Measurements from ENCODE around the gene DNAJB5.

DNAJB5 gene

GRCh38 chr9:34992376-34992951 lies 2.9 kb downstream of the DNAJB5 start:
- H3K9me3 Mint-ChIP-seq: no peaks in the 10 kb centered on the region
- peaks cover 6% of the 10 kb centered on the region for H3K36me3 Mint-ChIP-seq (ENCODE audit: low read depth)
- H3K27ac Mint-ChIP-seq: peak overlapping the region; percentile 75 to 92 (median 84)
- H3K27me3 Mint-ChIP-seq (ENCODE audit: low read depth): peaks cover 3% of the 10 kb centered on the region
- no peak for TF ChIP-seq CTCF (IDR thresholded peaks at IDR 0.05; ENCODE audit: unreplicated experiment in 3 of 3)
- H3K4me3 Mint-ChIP-seq: peak overlapping the region in 2 of 3 experiments; percentile 46 to 68
- peaks cover 62% of the 10 kb centered on the region for H3K4me1 Mint-ChIP-seq

- Mint-ChIP-seq H3K4me3 (peak overlapping the region; percentile 31 to 68 (median 57)), H3K27ac (peak overlapping the region; percentile 75 to 92 (median 84)), H3K27me3 (ENCODE audit: low read depth) (peaks cover 2% of the 10 kb centered on the region), H3K36me3 (ENCODE audit: low read depth) (peaks cover 6% of the 10 kb centered on the region), H3K4me1 (peaks cover 58% of the 10 kb centered on the region), H3K9me3 (no peaks in the 10 kb centered on the region)
- no peak for TF ChIP-seq CTCF (IDR thresholded peaks at IDR 0.05; ENCODE audit: unreplicated experiment in 3 of 3)
These were observed 4.1 kb downstream of the DNAJB5 start for GRCh38 chr9:34993502-34994259.

- no peaks in the 10 kb centered on the region for H3K9me3 Mint-ChIP-seq
- H3K27me3 Mint-ChIP-seq (ENCODE audit: low read depth): no peaks in the 10 kb centered on the region
- H3K4me3 Mint-ChIP-seq: peak overlapping the region; percentile 9 to 68 (median 57)
- H3K27ac Mint-ChIP-seq: peak overlapping the region; percentile 75 to 92 (median 84)
- peaks cover 6% of the 10 kb centered on the region for H3K36me3 Mint-ChIP-seq (ENCODE audit: low read depth)
- peaks cover 55% of the 10 kb centered on the region for H3K4me1 Mint-ChIP-seq
- TF ChIP-seq CTCF (IDR thresholded peaks at IDR 0.05; ENCODE audit: unreplicated experiment in 3 of 3): peak; percentile 47 to 63 (median 55)
These were observed 4.8 kb downstream of the DNAJB5 start for GRCh38 chr9:34994260-34994899.

GRCh38 chr9:34994900-34995669 lies 5.5 kb downstream of the DNAJB5 start:
- Mint-ChIP-seq H3K36me3 (ENCODE audit: low read depth) (peaks cover 6% of the 10 kb centered on the region), H3K4me1 (peaks cover 52% of the 10 kb centered on the region), H3K9me3 (no peaks in the 10 kb centered on the region), H3K4me3 (peak overlapping the region in 2 of 3 experiments; percentile 21 to 60), H3K27ac (peak overlapping the region; percentile 82 to 84 (median 84)), H3K27me3 (ENCODE audit: low read depth) (no peaks in the 10 kb centered on the region)
- no peak for TF ChIP-seq CTCF (IDR thresholded peaks at IDR 0.05; ENCODE audit: unreplicated experiment in 3 of 3)

- Mint-ChIP-seq H3K4me3 (peak overlapping the region in 1 of 3 experiments; percentile 60), H3K36me3 (ENCODE audit: low read depth) (peaks cover 6% of the 10 kb centered on the region), H3K27ac (peak overlapping the region in 2 of 3 experiments; percentile 84), H3K27me3 (ENCODE audit: low read depth) (no peaks in the 10 kb centered on the region), H3K9me3 (no peaks in the 10 kb centered on the region), H3K4me1 (peaks cover 51% of the 10 kb centered on the region)
- no peak for TF ChIP-seq CTCF (IDR thresholded peaks at IDR 0.05; ENCODE audit: unreplicated experiment in 3 of 3)
These were observed 6.1 kb downstream of the DNAJB5 start for GRCh38 chr9:34995670-34996060.
